Osteocyte (in vitro differentiated cells): ENCODE results near the gene KLK3. TPM values are rescaled to one million over a fixed set of nuclear protein-coding genes. Genes with fewer than 3 reads are reported as not detected.
A peak's percentile ranks its signal among the peaks of the same experiment; 100 is the strongest.

ENCODE experiments used
- DNase-seq: peaks from one replicate; pipeline ENCODE4 v3.0.0; 2021; ENCODE audit warnings: mixed read lengths; ENCODE audit not compliant: unreplicated experiment; ENCODE audit errors: extremely low spot score
- H3K27ac Mint-ChIP-seq: one replicate; pipeline ENCODE4 v1.8.0; 2021; ENCODE audit warnings: mild to moderate bottlenecking, mixed read lengths; ENCODE audit not compliant: unreplicated experiment
- H3K27me3 Mint-ChIP-seq: one replicate; pipeline ENCODE4 v1.8.0; 2021; ENCODE audit warnings: mixed read lengths; ENCODE audit not compliant: unreplicated experiment
- H3K36me3 Mint-ChIP-seq: one replicate; pipeline ENCODE4 v1.8.0; 2021; ENCODE audit warnings: mixed read lengths; ENCODE audit not compliant: unreplicated experiment
- H3K4me1 Mint-ChIP-seq: one replicate; pipeline ENCODE4 v1.8.0; 2021; ENCODE audit warnings: mixed read lengths; ENCODE audit not compliant: unreplicated experiment
- H3K4me3 Mint-ChIP-seq: one replicate; pipeline ENCODE4 v1.8.0; 2021; ENCODE audit warnings: mild to moderate bottlenecking, moderate library complexity, mixed read lengths; ENCODE audit not compliant: unreplicated experiment
- H3K9me3 Mint-ChIP-seq: one replicate; pipeline ENCODE4 v1.8.0; 2021; ENCODE audit warnings: mixed read lengths; ENCODE audit not compliant: unreplicated experiment
- CTCF ChIP-seq: fragments of 200-600 bp; sonication (generic); IDR thresholded peaks from 2 replicates; pipeline ENCODE4 v1.5.0; 2021; ENCODE audit warnings: antibody characterized with exemption, mild to moderate bottlenecking, moderate library complexity
- total RNA-seq: library from RNA; stranded (reverse); gene quantifications from 2 replicates; pipeline ENCODE4 v1.2.1, GENCODE V29; 2021

The KLK3 gene
- total RNA-seq, 1 donor from 2014 or later: not detected

- Mint-ChIP-seq H3K27me3 (no peaks in the 10 kb centered on the region), H3K36me3 (no peaks in the 10 kb centered on the region), H3K4me1 (peaks cover 9% of the 10 kb centered on the region), H3K9me3 (no peaks in the 10 kb centered on the region), H3K4me3 (no peak overlapping the region), H3K27ac (no peak overlapping the region)
- no peak for TF ChIP-seq CTCF
- DNase-seq: no peak
These were observed 22.0 kb upstream of the KLK3 start for GRCh38 chr19:50832666-50833065.

DNA sequence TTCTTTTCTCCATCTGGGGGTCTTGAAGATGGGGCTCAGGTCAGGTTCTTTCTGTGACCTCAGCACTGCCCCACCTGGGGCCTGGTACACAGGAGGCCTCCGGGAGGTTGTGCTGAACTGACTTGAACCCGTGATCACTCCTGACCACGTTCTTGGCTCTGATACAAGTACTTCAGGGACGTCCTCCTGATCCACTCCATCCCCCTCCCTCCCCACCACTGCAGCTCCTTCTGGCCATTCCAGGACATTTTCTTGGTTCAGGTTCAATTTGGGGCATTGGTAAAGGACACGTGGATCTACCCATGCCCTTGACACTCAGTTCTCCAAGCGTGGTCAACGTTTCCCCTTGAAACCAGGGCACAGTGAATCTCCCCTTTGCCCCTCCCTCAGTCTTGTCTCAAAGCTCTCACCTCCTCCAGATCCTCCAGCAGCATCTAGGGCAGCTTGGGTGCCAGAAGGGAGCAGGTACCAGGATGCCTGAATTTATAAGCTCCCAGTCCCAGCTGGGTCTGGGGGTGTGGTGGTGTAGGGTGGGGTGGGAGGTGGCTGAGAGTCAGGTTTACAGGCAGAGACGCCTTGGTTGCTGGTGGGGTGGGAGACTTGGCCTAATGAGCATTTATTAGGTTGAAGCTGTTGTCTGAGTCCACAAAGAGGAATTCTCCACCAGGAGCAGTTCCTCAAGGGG lies 21.5 kb upstream of the KLK3 start, which contains the start of gene KLK15:
KLK15 (minus strand) TSS at position 458 of the 685 bp plus-strand sequence. CDS start 2,082 bp downstream, outside the sequence.
- Mint-ChIP-seq H3K36me3 (no peaks in the 10 kb centered on the region), H3K27ac (no peak within 1 kb of the TSS), H3K4me1 (peaks cover 9% of the 10 kb centered on the region), H3K4me3 (no peak within 1 kb of the TSS), H3K9me3 (no peaks in the 10 kb centered on the region), H3K27me3 (no peaks in the 10 kb centered on the region)
- TF ChIP-seq CTCF: no peak
- DNase-seq: no peak

DNA sequence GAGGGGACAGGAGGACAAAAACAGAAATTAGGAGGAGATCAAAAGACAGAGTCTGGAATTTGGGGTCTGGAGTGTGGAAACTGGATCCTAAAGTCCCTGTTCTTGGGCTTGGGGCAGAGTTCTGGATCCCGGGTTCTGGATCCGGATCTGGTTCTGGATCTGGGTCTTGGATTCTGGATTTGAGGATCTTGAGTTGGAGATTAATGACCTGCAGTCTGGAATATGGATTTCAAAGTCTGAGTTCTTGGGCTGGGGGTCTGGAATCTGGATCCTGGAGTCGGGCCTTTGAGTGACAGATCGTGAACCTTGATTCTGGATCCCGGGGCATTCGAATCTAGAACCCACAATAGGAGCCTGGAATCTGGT lies 20.9 kb upstream of the KLK3 start:
- H3K4me3 Mint-ChIP-seq: no peak overlapping the region
- no peaks in the 10 kb centered on the region for H3K9me3 Mint-ChIP-seq
- DNase-seq: no peak
- no peak overlapping the region for H3K27ac Mint-ChIP-seq
- H3K36me3 Mint-ChIP-seq: no peaks in the 10 kb centered on the region
- peaks cover 9% of the 10 kb centered on the region for H3K4me1 Mint-ChIP-seq
- H3K27me3 Mint-ChIP-seq: no peaks in the 10 kb centered on the region
- TF ChIP-seq CTCF: no peak

DNA sequence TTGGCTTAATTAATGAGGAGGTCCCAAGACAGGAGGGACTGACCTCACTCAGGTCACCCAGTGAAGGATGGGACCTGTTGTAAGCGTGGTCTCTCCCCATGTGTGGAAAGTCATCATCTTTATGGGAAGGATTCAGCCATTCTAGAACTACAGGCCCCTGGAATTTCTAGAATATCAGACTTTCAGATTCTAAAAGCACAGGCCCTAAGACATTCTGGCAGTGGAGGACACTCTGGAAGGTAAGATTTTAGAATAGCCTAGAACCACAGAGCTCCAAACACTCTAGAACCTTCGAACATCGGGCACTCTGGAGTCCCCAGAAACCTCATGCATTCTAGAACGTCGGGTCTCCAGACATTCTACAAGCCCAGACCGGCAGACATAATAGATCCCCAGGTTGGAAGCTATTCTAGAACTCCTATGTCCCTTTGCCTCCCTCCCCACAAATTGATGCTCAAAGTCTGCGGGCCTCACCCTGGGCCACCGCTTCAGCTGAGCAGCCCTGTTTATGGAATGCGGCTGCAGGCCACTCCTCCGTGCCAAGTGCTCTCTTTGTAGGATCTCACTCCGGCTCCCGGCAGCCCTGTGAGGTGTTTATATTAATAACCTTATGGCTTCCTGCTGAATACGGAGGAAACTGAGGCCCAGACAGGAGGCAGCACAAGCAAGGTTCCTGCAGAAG lies 19.5 kb upstream of the KLK3 start:
- no peaks in the 10 kb centered on the region for H3K27me3 Mint-ChIP-seq
- TF ChIP-seq CTCF: no peak
- H3K27ac Mint-ChIP-seq: no peak overlapping the region
- H3K9me3 Mint-ChIP-seq: no peaks in the 10 kb centered on the region
- no peak for DNase-seq
- peaks cover 9% of the 10 kb centered on the region for H3K4me1 Mint-ChIP-seq
- no peaks in the 10 kb centered on the region for H3K36me3 Mint-ChIP-seq
- H3K4me3 Mint-ChIP-seq: peak overlapping the region; percentile 70

DNA sequence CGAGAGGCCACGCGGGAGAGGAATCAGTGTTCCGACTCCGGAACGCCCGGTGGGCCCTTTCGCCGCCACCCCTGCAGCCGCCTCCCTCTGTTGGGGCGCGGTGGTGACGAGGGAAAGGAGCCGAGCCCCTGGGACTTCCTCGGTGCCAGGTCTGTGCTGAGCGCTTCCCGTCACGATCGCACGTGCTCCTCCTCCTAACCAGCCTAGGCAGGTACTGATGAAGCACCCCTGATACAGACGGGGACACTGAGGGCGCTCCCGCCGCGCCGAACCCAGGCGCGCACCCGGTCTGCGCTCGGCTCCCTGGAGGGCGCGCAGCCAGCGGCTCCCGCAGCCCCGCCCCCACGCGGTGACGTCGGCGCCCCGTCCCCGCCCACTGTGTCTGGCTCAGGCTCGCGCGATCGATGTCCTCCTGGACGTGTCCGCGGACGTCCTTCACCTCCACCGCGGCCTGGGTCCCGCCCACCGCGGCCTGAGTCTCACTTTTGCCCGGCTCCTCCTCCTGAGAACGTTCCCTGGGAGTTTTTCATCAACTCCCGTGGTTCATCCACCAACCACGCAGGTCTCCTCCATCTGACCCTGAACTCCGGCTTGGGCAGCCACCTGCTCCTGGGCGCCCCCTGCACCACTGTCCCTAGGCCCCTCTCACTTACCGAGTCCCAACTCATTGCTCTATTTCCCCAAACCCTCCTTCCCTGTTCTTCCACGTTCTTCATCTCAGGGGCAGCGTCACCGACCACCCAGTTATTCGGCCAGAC lies 18.8 kb upstream of the KLK3 start:
- Mint-ChIP-seq H3K4me3 (peak overlapping the region; percentile 76), H3K27ac (peak overlapping the region; percentile 13), H3K36me3 (no peaks in the 10 kb centered on the region), H3K9me3 (no peaks in the 10 kb centered on the region), H3K27me3 (no peaks in the 10 kb centered on the region), H3K4me1 (peaks cover 9% of the 10 kb centered on the region)
- no peak for TF ChIP-seq CTCF
- peak; percentile 90 for DNase-seq
